Measurements from ENCODE around the gene PNPLA6. TPM values are rescaled to one million over a fixed set of nuclear protein-coding genes. Genes with fewer than 3 reads are reported as not detected.

PNPLA6 gene
- total RNA-seq, 1 experiment from 2014 or later, result 176 TPM

GRCh38 chr19:7512400-7512851 is 23.1 kb upstream of the PNPLA6 start:
- ATAC-seq, result no peak
- ChIA-PET CTCF (no interaction called here), POLR2A (no interaction called here)
- in situ Hi-C loops (cut with HindIII; ENCODE audit: low pct_unique_long_range_greater_than_20kb, low sequenced_read_pairs) (no loop called here), intact Hi-C loops (cut with micrococcal nuclease; ENCODE audit: unreplicated experiment) (no loop called here)
- no TSS peak for BruUV-seq (replicated peaks)
- no peaks in the 10 kb centered on the region for H3K27me3 ChIP-seq (ENCODE audit: control insufficient read depth, insufficient read depth, low read length)
- no peak overlapping the region for H3K27ac ChIP-seq (ENCODE audit: low read length)
- peaks cover 5% of the 10 kb centered on the region for H3K4me1 ChIP-seq (ENCODE audit: control insufficient read depth, insufficient read depth, low read length)
- TF ChIP-seq SIN3A (IDR thresholded peaks at IDR 0.05; ENCODE audit: borderline replicate concordance, insufficient read depth, low read depth, low read length), result no peak
- no peak for TF ChIP-seq TCF7L2 (IDR thresholded peaks at IDR 0.05; ENCODE audit: low read depth, low read length)
- TF ChIP-seq, protein P1, sequence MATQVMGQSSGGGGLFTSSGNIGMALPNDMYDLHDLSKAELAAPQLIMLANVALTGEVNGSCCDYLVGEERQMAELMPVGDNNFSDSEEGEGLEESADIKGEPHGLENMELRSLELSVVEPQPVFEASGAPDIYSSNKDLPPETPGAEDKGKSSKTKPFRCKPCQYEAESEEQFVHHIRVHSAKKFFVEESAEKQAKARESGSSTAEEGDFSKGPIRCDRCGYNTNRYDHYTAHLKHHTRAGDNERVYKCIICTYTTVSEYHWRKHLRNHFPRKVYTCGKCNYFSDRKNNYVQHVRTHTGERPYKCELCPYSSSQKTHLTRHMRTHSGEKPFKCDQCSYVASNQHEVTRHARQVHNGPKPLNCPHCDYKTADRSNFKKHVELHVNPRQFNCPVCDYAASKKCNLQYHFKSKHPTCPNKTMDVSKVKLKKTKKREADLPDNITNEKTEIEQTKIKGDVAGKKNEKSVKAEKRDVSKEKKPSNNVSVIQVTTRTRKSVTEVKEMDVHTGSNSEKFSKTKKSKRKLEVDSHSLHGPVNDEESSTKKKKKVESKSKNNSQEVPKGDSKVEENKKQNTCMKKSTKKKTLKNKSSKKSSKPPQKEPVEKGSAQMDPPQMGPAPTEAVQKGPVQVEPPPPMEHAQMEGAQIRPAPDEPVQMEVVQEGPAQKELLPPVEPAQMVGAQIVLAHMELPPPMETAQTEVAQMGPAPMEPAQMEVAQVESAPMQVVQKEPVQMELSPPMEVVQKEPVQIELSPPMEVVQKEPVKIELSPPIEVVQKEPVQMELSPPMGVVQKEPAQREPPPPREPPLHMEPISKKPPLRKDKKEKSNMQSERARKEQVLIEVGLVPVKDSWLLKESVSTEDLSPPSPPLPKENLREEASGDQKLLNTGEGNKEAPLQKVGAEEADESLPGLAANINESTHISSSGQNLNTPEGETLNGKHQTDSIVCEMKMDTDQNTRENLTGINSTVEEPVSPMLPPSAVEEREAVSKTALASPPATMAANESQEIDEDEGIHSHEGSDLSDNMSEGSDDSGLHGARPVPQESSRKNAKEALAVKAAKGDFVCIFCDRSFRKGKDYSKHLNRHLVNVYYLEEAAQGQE (IDR thresholded peaks at IDR 0.05; ENCODE audit: insufficient read depth in 1 of 2, low read depth in 2 of 2, low read length in 1 of 2), result no peak
- H3K9me3 ChIP-seq (ENCODE audit: control insufficient read depth, insufficient read depth, low read depth, low read length), result no peaks in the 10 kb centered on the region
- DNase-seq (ENCODE audit: low read depth, low spot score), result no peak
- no peaks in the 10 kb centered on the region for H3K36me3 ChIP-seq (ENCODE audit: control insufficient read depth, insufficient read depth, low read length)
- no peak overlapping the region for H3K4me3 ChIP-seq (ENCODE audit: low read depth in 2 of 2, low read length in 2 of 2)

DNA sequence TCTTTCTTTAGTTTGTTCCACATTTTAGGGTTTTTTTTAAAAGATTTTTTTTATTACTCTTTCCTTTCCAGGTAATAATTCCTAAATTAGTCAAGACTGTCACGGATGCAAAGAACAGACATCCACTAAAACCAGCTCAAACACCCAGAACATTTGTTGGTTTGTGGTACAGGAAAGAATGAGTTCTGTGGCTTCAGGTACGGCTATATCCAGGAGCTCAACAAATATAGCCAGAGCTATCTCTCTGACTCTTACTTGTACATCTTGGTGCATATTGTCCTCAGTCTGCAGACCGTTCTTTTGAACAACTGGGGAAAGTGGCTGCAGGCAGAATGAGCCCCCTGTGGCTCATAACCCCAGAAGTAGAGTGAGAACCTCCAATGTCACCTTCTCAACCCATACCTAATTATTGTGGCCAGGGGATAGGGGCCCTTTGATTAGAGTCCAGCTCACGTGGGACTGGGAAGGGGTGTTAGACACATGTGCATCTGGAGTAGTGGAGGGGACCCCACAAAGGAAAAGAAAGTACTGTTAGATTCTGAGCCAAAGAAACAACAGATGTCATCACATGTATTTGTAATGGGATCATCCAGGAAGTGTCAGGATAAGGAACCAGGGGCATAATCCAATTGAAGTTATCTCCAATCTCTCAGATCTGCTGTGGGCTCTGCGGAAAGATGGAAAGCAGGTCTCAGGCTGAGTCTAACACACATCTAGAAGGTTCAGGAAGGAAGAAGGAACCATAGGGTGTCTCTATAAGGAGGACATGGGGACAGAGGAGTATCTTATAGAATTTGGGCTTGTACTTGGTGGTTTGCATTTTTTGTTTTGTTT is 21.5 kb upstream of the PNPLA6 start:
- H3K27ac ChIP-seq (ENCODE audit: low read length), result no peak overlapping the region
- DNase-seq (ENCODE audit: low read depth, low spot score) (no peak), ATAC-seq (no peak)
- BruUV-seq (replicated peaks), result no TSS peak
- H3K27me3 ChIP-seq (ENCODE audit: control insufficient read depth, insufficient read depth, low read length), result no peaks in the 10 kb centered on the region
- CTCF ChIA-PET, result no interaction called here
- in situ Hi-C loops (cut with HindIII; ENCODE audit: low pct_unique_long_range_greater_than_20kb, low sequenced_read_pairs), result no loop called here
- no peaks in the 10 kb centered on the region for H3K9me3 ChIP-seq (ENCODE audit: control insufficient read depth, insufficient read depth, low read depth, low read length)
- TF ChIP-seq, protein P1 (IDR thresholded peaks at IDR 0.05; ENCODE audit: insufficient read depth in 1 of 2, low read depth in 2 of 2, low read length in 1 of 2), result no peak
- TF ChIP-seq CTCF (IDR thresholded peaks at IDR 0.05) (no peak), SIN3A (IDR thresholded peaks at IDR 0.05; ENCODE audit: borderline replicate concordance, insufficient read depth, low read depth, low read length) (no peak), POLR2AphosphoS5 (IDR thresholded peaks at IDR 0.05; ENCODE audit: low read depth, low read length) (no peak), TCF7L2 (IDR thresholded peaks at IDR 0.05; ENCODE audit: low read depth, low read length) (no peak)
- intact Hi-C loops (cut with micrococcal nuclease; ENCODE audit: unreplicated experiment), result no loop called here
- peaks cover 5% of the 10 kb centered on the region for H3K4me1 ChIP-seq (ENCODE audit: control insufficient read depth, insufficient read depth, low read length)
- POLR2A ChIA-PET, result no interaction called here
- H3K4me3 ChIP-seq (ENCODE audit: low read depth in 2 of 2, low read length in 2 of 2), result no peak overlapping the region
- H3K36me3 ChIP-seq (ENCODE audit: control insufficient read depth, insufficient read depth, low read length), result no peaks in the 10 kb centered on the region

All from Panc1 (cell line).